GM19023 (cell line): ENCODE data around the gene PLAAT3.
"Not testable (repeated sequence)": the region's sequence is repeated elsewhere in the genome, so short reads cannot be mapped to it uniquely, and the experiment has no call there.

Source experiments
- ATAC-seq: cut with Tn5 transposase; IDR thresholded peaks from one replicate; pipeline ENCODE4 v1.9.1; 2021; ENCODE audit warnings: mild to moderate bottlenecking, moderate library complexity; ENCODE audit not compliant: unreplicated experiment

The PLAAT3 gene

DNA sequence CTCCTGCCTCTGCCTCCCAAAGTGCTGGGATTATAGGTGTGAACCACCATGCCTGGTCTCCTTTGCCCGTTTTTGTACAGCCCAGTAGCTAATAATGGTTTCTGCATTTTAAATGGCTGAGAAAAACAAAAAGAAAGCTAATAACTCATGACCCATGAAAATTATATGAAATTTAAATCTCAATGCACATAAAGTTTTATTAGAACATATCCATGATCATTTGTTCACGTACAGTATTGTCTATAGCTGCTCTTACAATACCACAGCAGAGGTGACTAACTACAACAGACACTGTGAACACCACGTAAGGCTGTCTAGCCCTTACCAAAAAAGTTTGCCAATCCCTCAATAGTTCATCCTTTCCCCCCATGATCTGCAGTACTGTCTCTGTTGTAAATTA is 44.7 kb downstream of the PLAAT3 start:
- no peak for ATAC-seq

DNA sequence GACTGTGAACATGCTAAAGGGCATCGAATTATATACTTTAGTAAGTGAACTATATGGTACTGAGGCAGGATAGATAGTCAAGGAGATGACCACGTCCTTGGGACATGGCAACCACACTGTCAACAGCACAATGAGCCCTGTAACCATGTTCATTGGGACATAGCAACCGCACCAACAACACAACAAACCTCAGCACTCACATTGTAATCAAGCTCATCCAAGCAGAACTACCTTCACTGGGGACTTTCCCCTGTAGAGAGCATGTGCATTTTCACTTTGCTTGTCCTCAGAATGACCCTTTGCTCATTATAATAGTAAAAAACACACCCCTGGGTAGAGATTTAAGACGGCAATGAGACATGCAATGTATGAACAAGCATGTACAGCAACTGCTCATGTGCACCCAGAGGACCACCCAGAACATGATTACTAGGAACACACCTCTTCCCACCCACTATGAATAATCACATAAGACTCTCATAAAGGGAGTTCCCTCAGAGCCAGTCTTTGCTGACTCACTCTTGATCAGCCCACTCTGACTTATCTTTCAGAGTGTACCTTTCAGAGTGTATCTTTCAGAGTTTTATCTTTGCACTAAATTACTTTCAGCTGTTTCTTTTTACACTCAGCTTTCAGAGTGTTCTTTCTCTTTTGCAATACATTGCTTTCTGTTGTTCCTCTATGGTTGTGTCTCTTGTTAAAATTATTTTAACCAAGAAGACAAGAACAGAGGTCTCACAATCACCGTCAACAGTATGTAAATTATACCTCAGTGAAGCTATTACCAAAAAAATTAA is 47.0 kb downstream of the PLAAT3 start:
- peak; percentile 74 for ATAC-seq

DNA sequence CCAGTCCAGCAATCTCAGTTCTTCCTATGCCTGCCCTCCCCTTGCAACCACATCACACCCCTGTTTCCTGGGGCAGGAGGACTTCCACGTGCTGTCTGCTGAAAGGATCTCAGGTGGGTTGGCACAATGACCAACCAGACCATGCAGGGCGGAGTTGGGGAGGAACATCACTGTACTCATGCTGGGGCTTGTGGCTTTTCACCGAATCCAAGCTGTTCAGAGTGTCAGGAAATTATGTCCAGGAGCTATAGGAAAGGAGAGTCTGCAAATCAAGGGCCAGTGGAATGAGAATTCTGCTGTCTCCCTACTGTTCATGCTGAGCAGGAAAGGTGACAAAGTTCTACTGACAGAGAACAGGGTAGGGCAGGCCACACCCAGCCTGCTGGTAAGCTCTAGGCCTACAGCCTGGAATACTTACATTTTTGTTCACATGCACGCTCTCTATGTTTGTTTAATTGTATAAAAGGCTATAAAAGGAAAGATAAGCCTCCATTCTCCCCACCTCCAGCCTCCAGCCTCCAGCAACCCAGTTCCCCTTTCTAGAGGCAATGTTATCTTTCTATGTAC is 49.4 kb downstream of the PLAAT3 start:
- no peak for ATAC-seq

DNA sequence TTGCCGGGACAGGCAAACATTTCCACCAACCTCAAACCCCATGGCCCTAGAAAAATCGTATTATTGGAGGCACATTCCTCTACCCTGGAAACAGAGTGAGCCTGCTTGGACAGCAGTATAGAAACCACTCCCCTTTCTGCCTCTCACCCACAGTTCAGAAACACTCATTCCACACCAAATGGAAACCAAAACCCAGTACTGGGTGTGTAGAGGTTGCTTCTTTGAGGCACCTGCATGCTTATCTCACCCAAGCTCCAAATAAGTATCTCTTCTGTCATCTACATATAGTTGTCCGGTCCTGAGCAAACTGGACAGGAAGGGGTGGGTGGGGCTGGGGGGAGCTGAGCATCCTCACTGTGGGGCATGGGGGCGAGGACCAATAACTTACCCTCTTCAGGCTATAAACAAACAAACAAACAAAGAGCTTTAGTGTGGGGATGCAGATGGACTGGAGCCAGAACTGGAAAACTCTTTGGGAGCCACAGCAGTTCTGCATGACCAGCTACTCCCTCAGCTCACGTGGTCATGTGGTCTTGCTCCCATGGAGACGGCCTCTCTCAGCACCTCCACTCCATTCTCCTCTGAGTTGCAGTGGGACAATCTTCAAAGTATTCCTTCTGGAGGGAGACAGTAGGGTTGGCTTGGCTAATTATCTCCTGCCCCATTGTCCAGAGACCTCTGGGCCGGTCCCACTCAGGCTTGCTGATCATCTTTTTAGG is 50.0 kb downstream of the PLAAT3 start:
- peak; percentile 72 for ATAC-seq

DNA sequence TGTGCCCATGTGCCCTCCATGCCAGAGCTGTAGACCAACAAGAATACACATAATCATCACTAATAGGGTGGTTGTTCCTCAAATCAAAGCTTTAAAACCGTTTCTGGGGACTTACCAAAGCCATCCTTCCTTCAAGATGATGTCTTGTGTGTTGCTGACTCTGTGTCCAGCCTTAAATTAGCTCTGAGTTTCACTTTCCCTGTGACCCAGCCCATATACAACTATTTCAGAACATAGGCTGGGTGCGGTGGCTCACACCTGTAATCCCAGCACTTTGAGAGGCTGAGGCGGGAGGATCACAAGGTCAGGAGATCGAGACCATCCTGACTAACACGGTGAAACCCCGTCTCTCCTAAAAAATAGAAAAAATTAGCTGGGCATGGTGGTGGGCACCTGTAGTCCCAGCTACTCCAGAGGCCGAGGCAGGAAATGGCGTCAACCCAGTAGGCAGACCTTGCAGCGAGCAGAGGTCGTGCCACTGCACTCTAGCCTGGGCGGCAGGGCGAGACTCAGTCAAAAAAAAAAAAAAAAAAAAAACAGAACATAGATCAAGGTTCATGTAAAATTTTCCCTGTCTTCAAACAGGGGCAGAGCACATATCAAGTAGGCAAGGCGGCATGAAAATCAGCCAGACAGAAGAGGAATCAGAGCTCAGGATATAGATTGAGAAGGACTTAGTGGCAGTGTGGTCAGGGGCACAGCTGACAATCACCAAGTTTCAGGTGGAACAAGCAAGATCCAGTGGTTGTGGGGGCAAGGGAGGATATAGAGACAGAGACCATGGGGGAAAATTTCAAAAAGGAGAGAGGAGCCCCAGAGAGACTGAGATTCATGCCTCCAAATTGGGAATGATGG is 50.8 kb downstream of the PLAAT3 start, which contains the start of gene PLAAT2:
Gene PLAAT2 (minus strand): TSS at position 179 of the 855 bp plus-strand sequence. CDS start 55 bp downstream, at position 124.
- ATAC-seq, result no peak

DNA sequence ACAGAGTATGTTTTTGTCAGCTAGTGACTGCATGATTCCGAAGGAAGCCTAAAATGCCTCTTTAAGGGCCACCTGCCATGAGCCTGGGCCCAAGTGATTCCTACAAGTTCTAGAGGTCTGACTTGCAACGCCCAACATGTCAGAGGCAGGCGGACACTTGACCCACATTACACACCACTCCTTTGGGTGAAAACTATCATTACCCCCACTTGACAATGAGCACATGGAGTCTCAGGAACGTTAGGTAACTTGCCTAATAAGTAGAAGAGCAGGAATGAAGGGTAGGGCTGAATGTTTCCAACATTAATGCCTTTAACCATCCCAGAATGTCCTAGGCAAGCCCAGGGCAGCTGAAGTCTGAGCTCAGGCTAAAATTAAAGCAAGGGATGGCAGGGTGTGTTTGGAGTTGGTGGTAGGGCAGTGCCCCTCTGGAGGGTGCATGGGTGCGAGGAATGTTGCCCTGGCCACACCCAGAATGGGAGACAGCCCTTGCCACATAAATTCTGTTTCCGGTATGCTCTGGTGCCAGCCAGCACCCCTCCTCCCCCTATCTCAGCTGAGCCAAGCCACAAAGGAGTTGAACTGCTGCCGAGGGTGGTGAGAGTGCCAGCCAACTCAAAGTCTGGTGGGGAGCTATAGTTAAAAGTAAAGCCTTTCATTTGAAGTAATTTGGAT is 53.6 kb downstream of the PLAAT3 start:
- ATAC-seq, result no peak

DNA sequence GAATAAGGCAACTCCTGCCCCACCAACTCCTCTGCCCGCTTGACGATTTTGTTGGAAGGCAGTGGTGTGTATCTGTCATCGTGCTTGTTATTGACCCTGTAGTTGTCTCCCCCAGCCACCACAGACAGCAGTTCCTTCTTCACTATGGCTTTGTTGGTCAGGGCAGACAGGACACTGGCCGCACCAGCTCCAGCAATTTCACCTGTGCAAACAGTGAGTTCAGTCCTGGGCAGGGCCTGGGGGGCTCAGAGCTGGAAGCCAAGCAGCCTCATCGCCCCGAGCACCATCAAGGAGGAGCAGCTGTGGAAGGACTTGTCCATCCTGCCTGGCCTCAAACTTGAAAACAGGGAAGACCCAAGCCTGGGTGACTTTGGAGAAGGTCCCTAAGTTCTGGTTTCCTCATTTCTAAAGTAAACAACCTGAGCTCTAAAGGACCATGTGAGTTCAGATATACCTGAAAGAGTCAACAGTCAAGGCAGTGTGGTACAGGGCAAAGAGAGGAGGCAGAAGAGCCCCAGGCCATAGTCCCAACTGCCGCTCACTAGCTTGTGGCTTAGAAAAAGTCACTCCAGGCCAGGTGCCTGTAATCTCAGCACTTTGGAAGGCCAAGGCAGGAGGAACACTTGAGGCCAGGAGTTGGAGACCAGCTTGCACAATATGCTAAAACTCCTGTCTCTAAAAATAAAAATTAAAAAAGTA is 55.6 kb downstream of the PLAAT3 start:
- no peak for ATAC-seq

DNA sequence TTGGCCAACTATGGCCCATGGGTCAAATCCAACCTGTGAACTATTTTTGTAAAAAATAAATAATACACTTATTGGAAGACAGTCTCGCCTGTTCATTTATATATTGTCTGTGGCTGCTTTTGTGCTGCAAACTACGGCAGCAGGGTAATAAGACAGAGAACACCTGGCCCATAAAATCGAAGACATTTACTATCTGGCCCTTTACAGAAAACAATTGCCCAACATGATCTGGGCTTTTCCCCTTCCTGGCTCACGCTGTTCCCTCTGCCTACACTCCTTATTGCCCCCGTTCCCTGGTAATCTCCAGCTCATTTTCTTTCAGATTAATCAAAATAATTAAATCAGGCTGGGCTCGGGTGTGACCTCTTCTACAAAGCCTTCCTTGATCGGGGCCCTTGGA is 56.7 kb downstream of the PLAAT3 start:
- no peak for ATAC-seq

DNA sequence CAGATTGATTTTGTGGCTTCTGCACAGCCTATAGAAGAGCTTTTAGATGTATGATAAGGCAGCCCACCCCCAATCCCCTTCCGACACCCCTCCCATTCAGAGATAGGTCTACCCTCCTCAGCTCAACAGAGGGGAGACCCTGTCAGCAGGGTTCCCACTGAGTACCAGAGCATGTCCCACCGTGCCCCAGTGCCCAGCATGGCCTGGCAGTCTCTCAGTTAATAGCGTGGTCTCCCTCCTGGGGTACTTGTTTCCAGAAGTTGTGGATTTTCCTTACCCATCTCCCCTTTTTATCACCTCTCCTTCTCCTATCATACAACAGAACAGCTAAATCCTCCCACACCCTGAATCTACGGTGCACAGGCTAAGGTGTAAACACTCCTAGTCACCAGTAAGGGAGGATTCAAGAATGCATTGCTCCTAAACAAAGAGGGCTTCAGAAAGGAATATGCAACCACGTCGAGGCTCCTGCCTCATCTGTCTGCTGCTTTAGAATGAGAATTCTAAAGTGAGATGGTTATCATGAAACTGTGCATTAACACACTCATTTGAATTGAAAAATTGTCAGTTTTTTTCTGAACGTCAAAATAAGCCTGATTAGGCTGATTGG is 57.7 kb downstream of the PLAAT3 start:
- no peak for ATAC-seq

DNA sequence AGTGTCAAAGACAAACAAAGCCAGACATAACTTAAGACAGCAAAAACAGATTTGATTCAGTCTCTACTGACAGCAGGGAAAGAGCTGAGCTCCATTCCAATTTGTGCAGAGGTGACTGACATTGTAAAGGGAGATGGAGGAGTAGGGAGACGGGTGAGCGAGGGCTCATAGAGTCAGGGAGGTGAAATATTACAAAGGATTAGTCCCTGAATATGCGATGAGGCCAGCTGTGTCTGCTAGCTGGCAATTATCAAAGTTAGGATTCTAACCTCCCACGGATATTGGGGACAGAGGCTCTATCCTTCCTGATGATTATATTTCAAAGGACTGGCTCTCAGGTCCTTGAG is 59.4 kb downstream of the PLAAT3 start:
- no peak for ATAC-seq

DNA sequence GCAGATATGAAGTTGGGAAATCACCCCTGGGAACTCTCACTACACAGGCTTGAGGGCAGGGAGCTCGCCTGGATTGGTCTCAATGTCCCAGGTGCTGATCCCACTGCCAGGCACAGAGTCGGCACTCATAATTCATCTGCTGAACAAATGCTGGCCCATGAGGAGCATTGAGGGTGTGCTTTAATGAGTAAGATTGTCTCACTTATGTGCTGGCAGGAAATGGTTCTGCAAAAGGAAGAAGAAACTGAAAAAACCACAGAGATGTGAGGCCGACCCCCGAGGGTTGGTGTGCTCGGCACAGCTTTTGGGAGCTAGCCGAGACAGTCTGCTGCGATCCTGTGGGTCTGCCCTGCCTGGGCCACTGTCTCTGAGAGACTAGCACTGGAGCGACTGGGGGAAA is 60.5 kb downstream of the PLAAT3 start:
- ATAC-seq, result peak; percentile 57

DNA sequence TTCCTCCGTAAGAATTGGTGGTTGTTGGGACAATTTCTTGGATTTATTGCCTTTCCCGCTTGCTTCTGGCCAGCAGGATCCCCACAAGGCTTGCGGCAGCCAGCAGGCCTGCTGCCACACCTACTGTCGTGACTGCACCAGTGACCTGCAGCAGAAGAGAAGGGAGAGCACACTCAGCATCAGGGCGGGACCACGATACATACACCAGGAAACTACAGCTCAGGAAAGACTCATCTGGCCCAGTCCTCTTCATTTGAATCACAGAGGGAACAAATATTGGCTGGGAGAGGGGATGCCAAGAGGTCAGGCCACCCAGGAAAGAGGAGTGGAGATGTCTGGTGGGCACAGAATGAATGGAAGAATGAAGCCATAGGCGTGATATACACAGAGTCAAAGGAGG is 61.3 kb downstream of the PLAAT3 start:
- no peak for ATAC-seq

DNA sequence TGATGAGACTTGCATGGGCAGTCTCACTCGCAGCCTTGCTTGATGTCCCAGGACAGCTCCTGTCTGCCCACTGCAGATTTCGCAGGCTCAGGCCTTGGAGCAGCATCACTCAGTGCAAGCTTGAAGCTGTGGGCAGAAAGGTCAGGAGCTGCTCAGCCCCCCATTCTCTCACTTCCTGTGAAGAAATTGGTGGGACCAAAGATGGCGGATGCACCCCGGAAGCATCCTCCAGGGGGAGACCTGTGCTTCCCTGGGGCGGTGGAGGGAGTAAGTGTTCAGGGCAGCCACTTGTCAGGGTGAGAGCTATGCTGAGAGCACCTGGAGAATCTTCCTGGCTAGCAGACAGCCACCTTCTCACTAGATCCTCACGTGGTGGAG is 62.4 kb downstream of the PLAAT3 start:
- no peak for ATAC-seq

DNA sequence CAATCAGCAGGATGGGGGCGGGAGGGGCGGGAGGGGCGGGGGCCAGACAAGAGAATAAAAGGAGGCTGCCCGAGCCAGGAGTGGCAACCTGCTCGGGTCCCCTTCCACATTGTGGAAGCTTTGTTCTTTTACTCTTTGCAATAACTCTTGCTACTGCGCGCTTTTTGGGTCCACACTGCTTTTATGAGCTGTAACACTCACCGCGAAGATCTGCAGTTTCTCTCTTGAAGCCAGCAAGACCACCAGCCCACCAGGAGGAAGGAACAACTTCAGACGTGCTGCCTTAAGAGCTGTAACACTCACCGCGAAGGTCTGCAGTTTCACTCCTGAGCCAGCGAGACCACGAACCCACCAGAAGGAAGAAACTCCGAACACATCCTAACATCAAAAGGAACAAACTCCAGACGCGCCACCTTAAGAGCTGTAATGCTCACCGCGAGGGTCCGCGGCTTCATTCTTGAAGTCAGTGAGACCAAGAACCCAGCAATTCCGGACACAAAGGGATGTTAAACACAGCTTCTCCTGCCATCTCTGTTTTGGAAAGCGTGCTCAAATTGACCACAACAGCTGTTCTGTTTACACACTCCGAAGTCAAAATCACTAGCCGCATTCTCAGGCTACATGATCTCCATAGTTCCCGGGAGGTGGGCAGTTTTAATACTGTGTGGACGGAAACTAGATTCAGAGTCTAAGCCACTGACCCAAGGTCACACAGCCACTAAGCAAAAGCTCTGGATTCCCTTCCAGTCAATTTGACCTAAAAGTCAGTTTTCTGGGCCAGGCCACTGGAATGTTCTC is 62.9 kb downstream of the PLAAT3 start:
- no peak for ATAC-seq

DNA sequence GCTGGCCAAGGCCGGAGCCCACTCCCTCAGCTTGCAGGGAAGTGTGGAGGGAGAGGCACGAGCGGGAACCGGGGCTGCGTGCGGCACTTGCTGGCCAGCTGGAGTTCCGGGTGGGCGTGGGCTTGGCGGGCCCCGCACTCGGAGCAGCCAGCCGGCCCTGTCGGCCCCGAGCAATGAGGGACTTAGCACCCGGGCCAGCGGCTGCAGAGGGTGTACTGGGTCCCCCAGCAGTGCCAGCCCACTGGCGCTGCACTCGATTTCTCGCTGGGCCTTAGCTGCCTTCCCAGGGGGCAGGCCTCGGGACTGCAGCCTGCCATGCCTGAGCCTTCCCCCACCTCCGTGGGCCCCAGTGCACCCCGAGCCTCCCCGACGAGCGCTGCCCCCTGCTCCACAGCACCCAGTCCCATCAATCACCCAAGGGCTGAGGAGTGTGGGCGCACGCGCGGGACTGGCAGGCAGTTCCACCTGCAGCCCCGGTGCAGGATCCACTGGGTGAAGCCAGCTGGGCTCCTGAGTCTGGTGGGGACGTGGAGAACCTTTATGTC is 64.0 kb downstream of the PLAAT3 start:
- not testable (repeated sequence) for ATAC-seq

DNA sequence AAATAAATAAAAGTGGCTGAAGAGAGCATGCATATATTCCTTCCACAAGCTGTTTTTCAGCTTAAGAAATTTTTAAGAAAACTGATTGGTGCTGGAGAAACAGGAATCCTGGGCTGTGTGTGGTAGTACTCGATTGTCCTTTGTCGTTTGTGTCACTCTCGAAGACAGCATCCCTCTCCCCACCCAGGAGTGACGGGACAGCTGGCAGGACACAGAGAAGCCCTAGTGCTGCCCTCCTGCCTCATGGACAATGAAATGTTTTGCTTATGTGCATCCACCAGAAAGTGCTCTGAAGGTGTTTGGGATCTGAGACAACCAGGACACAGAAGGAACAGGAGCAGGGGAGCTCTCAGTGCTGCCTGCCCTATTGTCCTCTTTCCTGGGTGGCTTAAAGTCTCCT is 64.8 kb downstream of the PLAAT3 start:
- ATAC-seq, result no peak

DNA sequence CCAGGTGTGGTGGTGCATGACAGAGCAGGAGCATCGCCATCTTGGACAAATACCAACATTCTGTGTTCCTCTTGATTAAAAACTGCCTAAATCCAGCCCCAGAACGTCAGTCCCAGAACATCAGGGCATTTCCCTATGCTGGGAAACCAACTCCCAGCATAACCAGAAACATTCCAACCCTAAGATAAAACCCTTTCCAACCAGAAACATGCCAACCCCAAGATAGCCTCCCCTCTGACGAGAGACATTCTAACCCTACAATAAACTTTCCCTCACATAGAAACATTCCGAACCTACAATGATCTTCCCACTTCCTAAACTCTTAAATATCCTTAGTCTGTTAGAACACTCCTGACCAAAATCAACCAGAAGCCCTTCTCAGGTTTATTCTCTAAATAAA is 66.1 kb downstream of the PLAAT3 start:
- no peak for ATAC-seq

DNA sequence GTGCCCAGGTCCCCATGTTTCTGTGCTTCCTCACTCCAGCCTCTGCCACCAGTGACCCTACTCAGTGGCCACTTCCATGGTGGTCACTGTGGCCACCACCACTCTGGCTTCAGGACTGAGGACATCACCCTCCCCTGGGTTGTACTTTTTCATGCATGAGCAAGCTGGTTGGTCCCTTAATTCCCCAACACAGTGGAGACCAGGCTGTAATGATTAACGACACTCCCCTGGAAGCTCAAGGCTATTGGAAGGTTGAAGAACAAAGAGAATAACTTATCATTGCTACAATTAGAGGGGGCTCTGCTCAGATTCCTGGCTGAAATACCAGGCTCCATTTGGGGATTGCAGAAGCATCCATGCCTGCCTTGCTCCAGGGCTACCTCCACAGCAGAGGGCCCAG is 67.2 kb downstream of the PLAAT3 start:
- no peak for ATAC-seq

DNA sequence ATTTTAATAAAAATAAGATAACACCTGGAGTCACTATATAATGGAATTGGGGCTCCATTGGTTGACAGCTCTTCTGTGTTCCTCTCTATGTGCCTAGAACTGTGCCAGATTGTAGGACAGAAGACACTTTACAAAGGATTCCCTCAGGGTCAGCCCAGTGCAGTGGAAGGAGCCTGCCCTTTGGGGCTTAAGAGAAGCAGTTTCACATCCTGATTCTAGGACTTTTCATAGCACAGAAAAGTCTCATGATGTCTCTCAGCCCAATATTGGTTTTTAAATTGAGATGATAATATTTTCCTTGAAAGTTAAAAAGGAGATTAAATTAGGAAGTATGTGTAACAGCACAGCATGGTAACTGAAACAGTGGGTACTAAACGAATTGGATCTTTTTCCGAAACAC is 70.5 kb downstream of the PLAAT3 start:
- no peak for ATAC-seq
